NB4 (cell line): ENCODE results near the gene GAPT.

Experiments used
- DNase-seq: peaks from one replicate; pipeline ENCODE4 v3.0.0; 2010; ENCODE audit warnings: low read depth
- H3K4me3 ChIP-seq: one replicate; pipeline ENCODE4 v1.5.1; 2011; ENCODE audit warnings: mild to moderate bottlenecking, low read depth, low read length, moderate library complexity
- CTCF ChIP-seq: IDR thresholded peaks from one replicate; pipeline ENCODE4 v1.5.1; 2012; ENCODE audit warnings: low read depth, low read length
- MAX ChIP-seq: IDR thresholded peaks from 2 replicates; pipeline ENCODE4 v1.6.1; 2011; ENCODE audit warnings: low read depth, low read length
- MYC ChIP-seq: IDR thresholded peaks from 2 replicates; pipeline ENCODE4 v1.6.1; 2011; ENCODE audit warnings: low read depth, low read length
- POLR2A ChIP-seq: IDR thresholded peaks from 2 replicates; pipeline ENCODE4 v1.6.1; 2011; ENCODE audit warnings: mild to moderate bottlenecking; ENCODE audit not compliant: insufficient read length; ENCODE audit errors: extremely low read depth

GAPT gene

GRCh38 chr5:58451732-58452565, 39.3 kb upstream of the GAPT start:
- no peak overlapping the region for H3K4me3 ChIP-seq
- TF ChIP-seq POLR2A (no peak), MYC (no peak), MAX (no peak), CTCF (no peak)
- no peak for DNase-seq

GRCh38 chr5:58452566-58453258, 38.5 kb upstream of the GAPT start:
- no peak for DNase-seq
- TF ChIP-seq CTCF = no peak
- no peak for TF ChIP-seq POLR2A
- no peak for TF ChIP-seq MAX
- TF ChIP-seq MYC = no peak
- H3K4me3 ChIP-seq = no peak overlapping the region

GRCh38 chr5:58453306-58453705, 37.9 kb upstream of the GAPT start:
- no peak overlapping the region for H3K4me3 ChIP-seq
- DNase-seq = no peak
- no peak for TF ChIP-seq POLR2A
- TF ChIP-seq MYC = no peak
- TF ChIP-seq CTCF = no peak
- TF ChIP-seq MAX = no peak

GRCh38 chr5:58454025-58454424, 37.2 kb upstream of the GAPT start:
- TF ChIP-seq MYC (no peak), MAX (no peak), CTCF (no peak), POLR2A (no peak)
- no peak overlapping the region for H3K4me3 ChIP-seq
- no peak for DNase-seq

GRCh38 chr5:58455066-58455465, 36.2 kb upstream of the GAPT start:
- no peak for DNase-seq
- TF ChIP-seq MAX (no peak), POLR2A (no peak), CTCF (no peak), MYC (no peak)
- H3K4me3 ChIP-seq = no peak overlapping the region
